HG02759 (cell line): ENCODE measurements around the gene ABHD1.
"Not testable (repeated sequence)": the region's sequence is repeated elsewhere in the genome, so short reads cannot be mapped to it uniquely, and the experiment has no call there.

Experiments
- ATAC-seq: cut with Tn5 transposase; IDR thresholded peaks from one replicate; pipeline ENCODE4 v1.9.1; 2021; ENCODE audit warnings: mild to moderate bottlenecking, moderate library complexity; ENCODE audit not compliant: unreplicated experiment

ABHD1 gene

DNA sequence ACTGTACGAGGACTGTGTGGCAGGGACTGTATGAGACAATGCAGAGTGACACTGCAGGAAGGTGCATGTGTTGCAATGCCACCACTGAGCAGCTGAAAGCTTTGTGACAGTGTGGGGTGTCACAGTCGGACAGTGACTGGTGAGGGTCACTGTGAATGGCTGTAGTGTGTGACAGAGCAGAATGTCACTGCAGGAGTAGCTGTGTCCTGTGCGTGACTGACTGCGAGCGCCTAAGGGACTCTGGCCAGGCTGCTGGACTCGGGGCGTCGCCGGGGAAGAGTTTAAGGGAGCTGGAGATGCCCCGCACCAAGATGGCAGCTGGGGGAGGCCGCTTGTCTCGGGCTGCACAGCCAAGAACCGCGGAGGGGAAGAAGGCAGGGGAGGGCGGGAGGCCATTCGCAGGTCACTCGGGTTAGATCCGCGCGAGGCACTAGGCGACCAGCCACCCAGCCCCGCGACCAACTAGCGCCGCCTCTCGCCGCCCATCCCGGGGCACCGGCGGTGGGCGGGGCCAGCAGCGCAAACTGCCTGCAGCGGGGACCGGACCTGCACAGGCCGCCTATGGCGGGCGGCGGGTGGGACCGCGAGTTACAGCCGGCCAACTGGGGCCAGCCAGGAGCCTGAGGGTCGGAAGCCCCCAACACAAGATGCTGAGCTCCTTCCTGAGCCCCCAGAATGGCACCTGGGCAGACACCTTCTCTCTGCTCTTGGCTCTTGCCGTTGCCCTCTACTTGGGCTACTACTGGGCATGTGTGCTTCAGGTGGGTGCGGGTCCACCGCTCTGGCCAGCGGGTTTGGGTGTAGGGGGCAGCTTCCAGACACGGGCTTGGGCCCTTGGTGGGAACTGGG lies at the start of gene ABHD1:
TSS of gene ABHD1 (plus strand) at position 514 of the 849 bp plus-strand sequence. CDS start at position 648, 134 bp downstream.
- no peak for ATAC-seq

DNA sequence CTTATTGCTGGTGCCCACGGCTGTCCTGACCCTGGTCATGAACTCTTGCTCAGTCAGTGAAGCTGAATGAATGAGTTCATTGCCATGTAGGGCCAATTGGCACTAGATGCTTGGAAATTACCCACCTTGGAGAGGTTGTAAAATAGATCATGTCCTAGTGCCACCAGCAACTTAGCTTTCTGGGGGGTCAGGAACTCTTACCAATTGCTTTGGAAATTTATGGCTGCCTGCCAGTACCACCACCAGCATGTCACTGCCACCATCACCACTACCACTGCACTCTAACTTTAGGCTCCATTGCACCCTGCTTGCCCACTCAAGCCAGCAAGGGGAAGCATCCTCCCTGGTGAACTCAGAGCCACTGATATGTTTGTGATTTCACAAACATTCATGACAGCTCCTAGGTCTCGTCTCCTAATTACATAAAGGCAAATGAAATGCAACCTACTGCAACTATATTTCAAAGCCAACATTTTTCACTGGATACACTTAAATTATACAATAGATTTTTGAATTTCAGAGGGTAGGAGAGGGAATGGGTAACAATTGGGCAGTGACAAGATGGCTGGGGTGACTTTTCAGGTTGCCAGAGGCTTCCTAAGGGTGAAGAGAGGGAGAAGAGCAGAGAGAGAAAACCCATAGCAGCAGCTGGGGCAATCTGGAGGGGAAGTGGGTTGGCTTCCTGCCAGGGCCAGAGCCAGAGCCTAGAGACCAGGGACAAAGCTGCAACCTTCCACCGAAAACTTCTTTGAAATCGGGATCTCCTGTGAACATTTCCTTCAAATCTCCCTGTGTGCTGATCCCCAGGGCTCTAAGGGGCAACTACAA lies 48.7 kb upstream of the ABHD1 start:
- no peak for ATAC-seq

GRCh38 chr2:27075566-27075871 lies 48.1 kb upstream of the ABHD1 start:
- not testable (repeated sequence) for ATAC-seq

DNA sequence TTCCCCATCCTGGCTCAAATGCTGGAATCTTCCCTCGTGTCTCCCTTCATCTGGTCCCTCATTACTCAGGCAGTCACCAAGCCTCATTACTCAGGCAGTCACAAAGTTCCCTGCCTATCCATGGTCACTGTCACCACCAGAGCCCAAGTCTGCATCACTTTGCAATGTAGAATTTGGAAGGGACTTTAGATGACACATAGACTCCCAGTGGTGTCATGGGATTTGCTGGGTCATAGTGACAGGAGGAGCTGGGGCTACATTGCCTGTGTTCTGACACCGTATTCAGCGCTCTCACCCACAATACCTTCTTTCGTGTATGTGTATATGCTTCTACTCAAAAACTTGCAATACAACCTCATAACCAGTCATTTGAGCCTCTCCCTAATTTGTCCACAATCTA lies 47.3 kb upstream of the ABHD1 start:
- no peak for ATAC-seq

DNA sequence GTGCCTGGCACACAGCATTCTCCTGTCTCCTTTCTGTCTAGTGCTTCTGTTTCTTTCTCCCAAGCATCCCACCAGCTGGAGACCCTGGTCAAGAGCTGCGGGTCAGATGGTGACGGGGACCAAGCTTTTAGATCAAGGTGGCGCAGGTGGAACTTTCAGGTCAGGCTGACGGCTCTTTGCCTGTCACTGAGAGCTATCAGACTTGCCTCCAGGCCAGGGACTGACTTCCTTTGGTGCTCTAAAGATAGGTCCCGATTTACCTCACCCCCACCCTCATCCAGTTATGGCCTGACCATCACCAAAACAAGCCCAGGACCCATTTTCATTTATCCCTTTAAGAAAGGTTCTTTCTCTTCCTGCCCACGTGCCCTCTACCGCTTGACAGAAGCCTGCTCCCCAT lies 46.4 kb upstream of the ABHD1 start:
- no peak for ATAC-seq

- no peak for ATAC-seq
Measured at GRCh38 chr2:27078267-27079194, 45.1 kb upstream of the ABHD1 start, which contains the start of gene EMILIN1. TSS of gene EMILIN1 (plus strand) at chr2:27078615. CDS start at chr2:27079066, 451 bp downstream.

- ATAC-seq, result no peak
Measured at GRCh38 chr2:27079233-27080139, 44.1 kb upstream of the ABHD1 start.

DNA sequence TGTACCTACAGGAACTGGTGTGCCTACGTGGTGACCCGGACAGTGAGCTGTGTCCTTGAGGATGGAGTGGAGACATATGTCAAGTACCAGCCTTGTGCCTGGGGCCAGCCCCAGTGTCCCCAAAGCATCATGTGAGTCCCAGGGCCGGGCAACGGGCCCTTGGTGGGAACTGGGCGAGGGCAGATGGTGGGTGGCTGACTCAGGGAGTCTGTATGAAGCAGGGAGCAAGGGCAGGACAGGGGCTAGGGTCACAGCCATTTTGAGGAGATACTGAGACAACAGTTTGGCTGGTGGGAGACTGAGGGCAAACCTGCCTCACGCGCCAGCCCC lies 43.5 kb upstream of the ABHD1 start:
- ATAC-seq, result no peak

DNA sequence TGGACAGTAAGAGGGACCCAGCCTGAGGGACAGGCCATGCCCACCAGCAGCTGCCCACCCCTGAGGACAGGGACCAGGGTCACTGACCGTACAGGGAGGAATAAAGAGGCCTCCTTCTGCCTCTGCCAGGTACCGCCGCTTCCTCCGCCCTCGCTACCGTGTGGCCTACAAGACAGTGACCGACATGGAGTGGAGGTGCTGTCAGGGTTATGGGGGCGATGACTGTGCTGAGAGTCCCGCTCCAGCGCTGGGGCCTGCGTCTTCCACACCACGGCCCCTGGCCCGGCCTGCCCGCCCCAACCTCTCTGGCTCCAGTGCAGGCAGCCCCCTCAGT lies 43.0 kb upstream of the ABHD1 start:
- ATAC-seq, result no peak

DNA sequence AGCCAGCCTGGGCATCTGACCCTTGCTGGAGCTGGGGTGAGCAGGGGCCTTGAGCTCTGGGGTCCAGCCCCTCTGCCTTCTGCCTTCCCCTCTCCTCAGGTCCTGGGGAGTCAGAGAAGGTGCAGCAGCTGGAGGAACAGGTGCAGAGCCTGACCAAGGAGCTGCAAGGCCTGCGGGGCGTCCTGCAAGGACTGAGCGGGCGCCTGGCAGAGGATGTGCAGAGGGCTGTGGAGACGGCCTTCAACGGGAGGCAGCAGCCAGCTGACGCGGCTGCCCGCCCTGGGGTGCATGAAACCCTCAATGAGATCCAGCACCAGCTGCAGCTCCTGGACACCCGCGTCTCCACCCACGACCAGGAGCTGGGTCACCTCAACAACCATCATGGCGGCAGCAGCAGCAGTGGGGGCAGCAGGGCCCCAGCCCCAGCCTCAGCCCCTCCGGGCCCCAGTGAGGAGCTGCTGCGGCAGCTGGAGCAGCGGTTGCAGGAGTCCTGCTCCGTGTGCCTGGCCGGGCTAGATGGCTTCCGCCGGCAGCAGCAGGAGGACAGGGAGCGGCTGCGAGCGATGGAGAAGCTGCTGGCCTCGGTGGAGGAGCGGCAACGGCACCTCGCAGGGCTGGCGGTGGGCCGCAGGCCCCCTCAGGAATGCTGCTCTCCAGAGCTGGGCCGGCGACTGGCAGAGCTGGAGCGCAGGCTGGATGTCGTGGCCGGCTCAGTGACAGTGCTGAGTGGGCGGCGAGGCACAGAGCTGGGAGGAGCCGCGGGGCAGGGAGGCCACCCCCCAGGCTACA lies 41.4 kb upstream of the ABHD1 start:
- ATAC-seq, result no peak

DNA sequence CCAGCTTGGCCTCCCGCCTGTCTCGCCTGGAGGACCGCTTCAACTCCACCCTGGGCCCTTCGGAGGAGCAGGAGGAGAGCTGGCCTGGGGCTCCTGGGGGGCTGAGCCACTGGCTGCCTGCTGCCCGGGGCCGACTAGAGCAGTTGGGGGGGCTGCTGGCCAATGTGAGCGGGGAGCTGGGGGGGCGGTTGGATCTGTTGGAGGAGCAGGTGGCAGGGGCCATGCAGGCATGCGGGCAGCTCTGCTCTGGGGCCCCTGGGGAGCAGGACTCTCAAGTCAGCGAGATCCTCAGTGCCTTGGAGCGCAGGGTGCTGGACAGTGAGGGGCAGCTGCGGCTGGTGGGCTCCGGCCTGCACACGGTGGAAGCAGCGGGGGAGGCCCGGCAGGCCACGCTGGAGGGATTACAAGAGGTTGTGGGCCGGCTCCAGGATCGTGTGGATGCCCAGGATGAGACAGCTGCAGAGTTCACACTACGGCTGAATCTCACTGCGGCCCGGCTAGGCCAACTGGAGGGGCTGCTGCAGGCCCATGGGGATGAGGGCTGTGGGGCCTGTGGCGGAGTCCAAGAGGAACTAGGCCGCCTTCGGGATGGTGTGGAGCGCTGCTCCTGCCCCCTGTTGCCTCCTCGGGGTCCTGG lies 40.7 kb upstream of the ABHD1 start:
- ATAC-seq, result no peak

GRCh38 chr2:27083410-27084296 lies 40.0 kb upstream of the ABHD1 start:
- ATAC-seq, result no peak

DNA sequence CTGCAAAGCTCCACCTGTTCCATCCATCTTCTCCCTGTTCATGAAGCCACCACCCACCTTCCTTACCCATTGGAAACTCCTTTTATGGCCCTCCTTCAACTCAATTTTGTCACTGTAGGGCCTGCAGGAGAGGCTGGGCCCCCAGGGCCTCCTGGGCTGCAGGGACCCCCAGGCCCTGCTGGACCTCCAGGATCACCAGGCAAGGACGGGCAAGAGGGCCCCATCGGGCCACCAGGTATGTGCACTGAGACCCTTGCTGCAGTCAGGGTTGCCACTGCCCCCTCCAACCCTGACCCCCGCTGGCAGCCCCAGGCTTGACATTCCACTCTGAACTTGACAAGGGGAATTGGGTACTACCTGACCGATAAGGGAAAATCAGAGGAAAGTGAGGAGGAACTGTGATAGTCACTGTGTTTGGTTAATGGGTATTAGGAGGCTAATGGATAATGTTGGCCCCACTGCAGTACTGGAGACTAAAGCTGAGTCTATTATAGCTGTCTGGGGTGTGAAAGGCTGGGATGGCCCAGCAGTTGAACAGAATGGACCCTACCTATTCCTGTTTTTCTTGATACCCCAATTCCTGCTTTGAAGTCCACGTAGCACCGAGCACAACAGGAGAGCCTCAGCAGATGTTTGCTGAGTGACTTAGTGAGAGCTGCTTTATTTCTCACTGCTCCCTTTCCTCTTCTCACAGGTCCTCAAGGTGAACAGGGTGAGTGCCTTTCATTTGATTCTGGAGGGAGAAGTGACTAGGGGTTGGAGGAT lies 39.1 kb upstream of the ABHD1 start:
- no peak for ATAC-seq

DNA sequence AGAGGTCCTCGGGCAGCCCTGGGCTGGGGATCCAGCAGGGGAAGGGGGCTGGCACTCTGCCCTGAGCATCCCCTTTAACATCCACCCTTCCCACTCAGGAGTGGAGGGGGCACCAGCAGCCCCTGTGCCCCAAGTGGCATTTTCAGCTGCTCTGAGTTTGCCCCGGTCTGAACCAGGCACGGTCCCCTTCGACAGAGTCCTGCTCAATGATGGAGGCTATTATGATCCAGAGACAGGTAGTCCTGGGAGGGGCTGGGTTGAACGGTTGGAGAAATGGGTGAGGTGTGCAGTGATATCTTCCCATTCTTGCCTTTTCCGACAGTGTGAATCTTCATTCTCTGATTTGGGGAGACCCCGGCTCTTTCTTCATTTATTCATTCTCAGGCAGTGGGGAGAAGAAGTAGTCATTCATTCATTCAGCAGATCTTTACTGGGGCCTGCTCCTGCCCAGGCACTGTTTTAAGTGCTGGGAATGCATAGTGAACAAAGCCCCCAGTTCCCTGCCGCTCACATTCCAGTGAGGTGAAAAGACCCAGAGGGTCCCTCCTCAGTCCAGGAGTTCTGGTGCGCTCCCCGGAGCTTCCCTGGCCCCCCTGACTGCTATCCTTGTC lies 38.4 kb upstream of the ABHD1 start:
- ATAC-seq, result no peak

DNA sequence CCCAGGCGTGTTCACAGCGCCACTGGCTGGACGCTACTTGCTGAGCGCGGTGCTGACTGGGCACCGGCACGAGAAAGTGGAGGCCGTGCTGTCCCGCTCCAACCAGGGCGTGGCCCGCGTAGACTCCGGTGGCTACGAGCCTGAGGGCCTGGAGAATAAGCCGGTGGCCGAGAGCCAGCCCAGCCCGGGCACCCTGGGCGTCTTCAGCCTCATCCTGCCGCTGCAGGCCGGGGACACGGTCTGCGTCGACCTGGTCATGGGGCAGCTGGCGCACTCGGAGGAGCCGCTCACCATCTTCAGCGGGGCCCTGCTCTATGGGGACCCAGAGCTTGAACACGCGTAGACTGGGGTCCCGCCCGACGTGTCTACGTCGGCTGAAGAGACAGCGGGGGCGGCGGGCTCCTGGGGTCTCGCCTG lies 37.9 kb upstream of the ABHD1 start:
- peak; percentile 3 for ATAC-seq

DNA sequence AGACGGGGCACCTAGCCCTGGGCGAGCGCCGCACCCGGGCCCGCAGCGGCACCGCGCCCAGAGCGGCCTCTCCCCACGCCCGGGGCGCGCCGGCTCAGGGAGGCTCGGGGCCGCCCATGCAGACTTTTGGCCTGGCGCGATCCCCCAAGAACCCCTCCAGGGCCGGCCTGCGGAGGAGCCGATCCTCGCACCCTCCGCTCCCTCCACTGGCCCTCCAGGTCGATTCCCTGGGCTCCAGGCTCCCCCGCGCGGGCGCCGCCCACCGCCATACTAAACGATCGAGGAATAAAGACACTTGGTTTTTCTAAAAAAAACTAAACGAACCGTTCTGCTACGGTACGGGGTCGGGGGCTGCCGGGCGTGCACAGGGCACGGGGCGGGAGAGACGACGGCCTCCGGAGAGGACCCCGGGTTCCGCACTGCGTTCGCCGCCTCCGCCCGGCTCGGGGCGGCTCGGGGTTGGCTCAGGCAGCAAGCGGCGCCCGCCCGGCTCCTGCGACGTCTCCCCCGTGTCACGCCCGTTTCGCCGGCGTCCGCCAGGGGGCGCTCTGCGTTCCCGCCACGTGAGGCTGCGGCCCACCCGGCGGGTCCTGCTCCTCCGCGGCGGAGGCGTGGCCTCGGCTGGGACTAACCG lies 37.4 kb upstream of the ABHD1 start:
- peak; percentile 85 for ATAC-seq
